Neuron (in vitro differentiated cells): ENCODE data around the gene TNIK.

ENCODE experiments used
- H2AFZ ChIP-seq: one replicate; pipeline ENCODE4 v1.6.1; 2013; ENCODE audit warnings: low read depth, mild to moderate bottlenecking, inconsistent platforms, low read length, moderate library complexity
- H3K27me3 ChIP-seq: one replicate; pipeline ENCODE4 v1.6.1; 2013; ENCODE audit warnings: low read length; ENCODE audit not compliant: insufficient read depth
- H3K36me3 ChIP-seq: one replicate; pipeline ENCODE4 v1.6.1; 2013; ENCODE audit warnings: low read length; ENCODE audit not compliant: insufficient read depth
- H3K4me1 ChIP-seq: one replicate; pipeline ENCODE4 v1.6.1; 2013; ENCODE audit warnings: low read length; ENCODE audit not compliant: insufficient read depth
- H3K4me3 ChIP-seq: 2 replicates; pipeline ENCODE4 v1.5.1; 2013; ENCODE audit warnings: mild to moderate bottlenecking, low read length, moderate library complexity
- H3K9me3 ChIP-seq: one replicate; pipeline ENCODE4 v1.6.1; 2013; ENCODE audit warnings: low read length

TNIK gene

DNA sequence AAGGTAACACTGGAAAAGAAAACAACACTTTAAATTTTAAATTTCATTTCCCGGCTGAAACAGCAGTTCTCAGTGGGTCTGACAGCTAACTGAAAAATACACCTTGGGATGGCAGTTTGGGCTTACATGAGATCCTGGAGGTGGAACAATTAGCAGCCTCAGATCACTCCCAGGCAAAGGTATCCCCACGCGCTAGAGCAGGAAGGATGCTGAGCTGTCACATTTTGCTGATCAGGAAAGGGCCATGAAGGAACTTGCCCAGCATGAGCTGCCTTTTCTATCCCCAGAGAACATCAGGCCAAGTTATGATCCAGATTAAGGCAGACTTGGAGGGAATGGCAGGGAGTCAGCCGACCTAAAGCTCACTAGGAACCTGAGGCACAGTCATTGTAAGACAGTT is 228.8 kb downstream of the TNIK start:
- Histone ChIP-seq H3K4me3 (no peak overlapping the region), H3K9me3 (no peaks in the 10 kb centered on the region), H3K4me1 (peaks cover 3% of the 10 kb centered on the region), H3K27me3 (no peaks in the 10 kb centered on the region), H2AFZ (no peak overlapping the region), H3K36me3 (no peaks in the 10 kb centered on the region)

DNA sequence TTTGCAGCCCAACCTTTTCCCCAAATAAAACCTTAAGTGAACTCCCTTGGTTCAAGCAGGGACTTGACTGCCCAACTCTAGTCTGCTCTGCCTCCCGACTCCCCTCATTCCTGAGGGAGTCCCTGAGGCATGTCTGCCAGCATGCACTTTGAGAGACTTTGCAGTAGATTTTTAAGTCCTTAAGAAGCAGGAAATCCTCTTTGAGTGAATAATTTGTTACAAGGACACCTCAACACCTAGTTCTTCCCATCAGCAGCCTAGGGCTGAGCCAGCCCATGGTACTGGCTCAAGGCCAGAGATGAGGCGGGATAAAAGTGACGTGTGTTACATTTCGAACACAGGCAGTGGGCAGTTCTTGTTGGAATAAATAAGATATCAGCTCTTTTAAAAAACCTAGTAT is 229.3 kb downstream of the TNIK start:
- Histone ChIP-seq H3K36me3 (peaks cover 3% of the 10 kb centered on the region), H3K9me3 (peaks cover 3% of the 10 kb centered on the region), H3K4me3 (no peak overlapping the region), H3K4me1 (peaks cover 3% of the 10 kb centered on the region), H2AFZ (no peak overlapping the region), H3K27me3 (no peaks in the 10 kb centered on the region)

DNA sequence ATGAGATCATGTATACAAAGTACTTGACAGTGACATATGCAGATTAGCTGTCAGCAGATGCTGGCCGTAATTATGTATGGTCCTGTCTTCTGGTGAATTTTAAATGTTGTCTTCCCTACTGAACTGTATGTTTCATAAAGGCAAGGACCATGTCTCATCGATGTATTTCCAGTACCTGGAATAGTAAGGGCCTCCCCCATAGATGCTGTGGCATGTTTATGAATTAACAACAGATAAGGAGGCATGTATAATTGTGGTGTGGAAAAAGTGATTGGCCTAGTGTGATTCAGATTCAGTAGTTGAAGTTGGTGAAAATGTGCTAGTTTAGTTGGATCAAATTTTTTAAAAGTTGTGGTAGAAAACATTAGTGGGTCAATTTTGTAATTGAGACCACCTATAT is 231.0 kb downstream of the TNIK start:
- H2AFZ ChIP-seq: no peak overlapping the region
- no peaks in the 10 kb centered on the region for H3K27me3 ChIP-seq
- no peak overlapping the region for H3K4me3 ChIP-seq
- H3K9me3 ChIP-seq: peaks cover 3% of the 10 kb centered on the region
- H3K36me3 ChIP-seq: peaks cover 3% of the 10 kb centered on the region
- H3K4me1 ChIP-seq: peaks cover 3% of the 10 kb centered on the region

DNA sequence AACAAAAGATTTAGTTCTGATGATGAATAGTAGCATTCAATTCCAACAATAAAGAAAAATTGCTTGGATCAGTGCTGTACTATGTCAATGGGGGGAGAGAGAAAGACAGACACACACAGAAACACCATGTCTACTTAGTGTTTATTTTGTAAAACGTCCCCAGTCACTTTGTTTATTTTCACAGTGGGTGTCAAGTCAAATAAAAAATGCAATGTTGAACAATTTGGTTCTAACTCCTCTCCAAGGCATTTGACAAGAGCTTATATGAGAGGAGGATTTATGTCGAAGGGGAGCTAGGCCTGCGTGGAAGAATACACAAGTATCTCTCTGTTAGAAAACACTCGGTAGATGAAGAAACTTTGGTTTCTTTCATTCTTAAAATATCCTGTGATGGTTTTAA is 232.0 kb downstream of the TNIK start:
- peaks cover 3% of the 10 kb centered on the region for H3K9me3 ChIP-seq
- H2AFZ ChIP-seq: no peak overlapping the region
- H3K4me1 ChIP-seq: peaks cover 3% of the 10 kb centered on the region
- H3K27me3 ChIP-seq: no peaks in the 10 kb centered on the region
- H3K36me3 ChIP-seq: peaks cover 3% of the 10 kb centered on the region
- no peak overlapping the region for H3K4me3 ChIP-seq

DNA sequence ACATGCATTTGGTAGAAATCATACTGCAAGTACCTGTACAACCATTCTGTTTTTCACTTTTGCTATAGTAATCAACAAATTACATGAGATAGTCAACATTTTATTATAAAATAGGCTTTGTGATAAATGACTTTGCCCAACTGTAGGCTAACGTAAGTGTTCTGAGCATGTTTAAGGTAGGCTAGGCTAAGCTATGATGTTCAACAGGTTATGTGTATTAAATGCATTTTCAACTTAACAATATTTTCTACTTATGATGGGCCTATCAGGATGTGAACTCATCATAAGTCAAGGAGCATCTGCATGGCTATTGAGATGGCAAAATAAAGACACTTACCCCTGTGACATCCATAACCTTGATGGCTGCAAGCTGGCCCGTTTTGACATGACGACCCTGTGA is 232.4 kb downstream of the TNIK start:
- Histone ChIP-seq H3K4me1 (peaks cover 3% of the 10 kb centered on the region), H2AFZ (no peak overlapping the region), H3K9me3 (peaks cover 3% of the 10 kb centered on the region), H3K27me3 (no peaks in the 10 kb centered on the region), H3K36me3 (peaks cover 3% of the 10 kb centered on the region), H3K4me3 (no peak overlapping the region)

DNA sequence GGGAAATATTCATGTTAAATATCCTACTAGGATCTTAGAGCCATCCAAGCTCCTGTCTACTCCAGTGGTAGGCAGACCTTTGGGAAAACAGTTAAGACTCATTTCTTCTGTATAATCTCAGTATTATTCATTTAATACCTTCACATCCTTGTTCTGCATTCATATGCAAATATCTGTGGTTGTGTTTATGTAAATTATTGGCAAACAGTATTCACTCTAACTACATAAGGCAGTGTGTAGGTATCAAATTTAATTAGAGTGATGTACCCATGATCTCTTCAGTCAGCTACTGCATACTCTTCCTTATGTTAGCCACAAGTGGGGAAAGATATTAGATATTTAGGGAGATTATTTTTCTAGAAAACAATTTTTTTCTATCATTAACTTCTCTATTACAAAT is 232.8 kb downstream of the TNIK start:
- Histone ChIP-seq H3K4me1 (peaks cover 3% of the 10 kb centered on the region), H3K4me3 (no peak overlapping the region), H3K27me3 (no peaks in the 10 kb centered on the region), H3K9me3 (peaks cover 3% of the 10 kb centered on the region), H2AFZ (no peak overlapping the region), H3K36me3 (peaks cover 3% of the 10 kb centered on the region)

DNA sequence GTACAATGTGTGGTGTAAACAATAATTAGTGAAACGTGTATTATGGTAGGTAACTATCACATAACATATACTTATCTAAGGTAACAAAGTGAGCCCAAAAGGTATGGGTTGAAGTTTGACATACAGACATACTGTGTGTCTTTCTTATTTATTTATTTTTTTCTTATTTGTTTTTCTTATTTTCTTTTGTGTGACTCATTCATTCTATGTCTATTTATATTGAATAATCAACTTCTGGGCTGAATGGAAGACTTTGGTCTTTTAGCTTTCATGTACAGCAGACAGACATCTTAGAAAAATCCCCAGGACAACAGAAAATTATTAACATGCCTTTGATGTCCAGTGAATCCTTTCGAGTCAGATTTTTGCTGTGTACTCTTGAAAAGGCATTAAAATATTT is 233.4 kb downstream of the TNIK start:
- Histone ChIP-seq H3K4me3 (no peak overlapping the region), H3K4me1 (peaks cover 3% of the 10 kb centered on the region), H3K9me3 (peaks cover 3% of the 10 kb centered on the region), H3K36me3 (peaks cover 3% of the 10 kb centered on the region), H3K27me3 (no peaks in the 10 kb centered on the region), H2AFZ (no peak overlapping the region)

DNA sequence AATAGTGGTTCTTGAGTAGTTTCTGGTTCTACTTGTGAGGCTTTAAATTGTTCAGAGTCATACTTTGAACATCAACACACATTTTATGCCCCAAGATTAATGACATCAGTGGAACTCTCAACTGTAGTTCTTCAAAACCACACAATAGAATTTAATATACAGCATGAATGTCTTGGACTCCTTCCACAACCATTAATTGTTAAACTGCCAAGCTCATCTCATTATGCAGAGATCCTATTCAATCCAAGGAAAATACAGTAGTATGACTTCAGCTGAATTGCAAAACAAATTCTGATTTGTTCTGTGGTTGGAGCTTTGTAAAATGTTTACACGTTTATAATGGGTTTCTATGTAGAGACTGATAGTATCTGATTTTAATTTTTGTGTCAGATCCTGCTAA is 234.5 kb downstream of the TNIK start:
- Histone ChIP-seq H2AFZ (no peak overlapping the region), H3K4me3 (no peak overlapping the region), H3K27me3 (no peaks in the 10 kb centered on the region), H3K36me3 (peaks cover 3% of the 10 kb centered on the region), H3K9me3 (peaks cover 3% of the 10 kb centered on the region), H3K4me1 (peaks cover 3% of the 10 kb centered on the region)

DNA sequence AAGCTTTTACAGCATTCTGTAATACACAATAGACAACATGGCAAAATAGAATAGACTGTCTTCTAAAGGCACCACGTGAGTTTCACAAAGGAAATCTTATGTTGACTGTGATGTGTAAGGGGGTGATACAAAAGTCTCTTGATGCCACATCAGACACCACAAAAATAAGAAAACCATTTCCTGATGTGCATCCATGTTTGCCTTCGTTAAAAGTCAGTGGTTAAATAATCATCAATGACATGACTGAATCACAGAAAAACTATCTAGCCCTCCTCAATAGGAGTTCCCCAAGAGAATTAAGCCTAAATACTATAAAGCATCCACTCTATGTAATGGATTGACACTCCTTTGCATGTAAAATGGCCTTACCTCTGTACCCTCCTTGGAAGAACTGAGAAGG is 235.0 kb downstream of the TNIK start:
- Histone ChIP-seq H3K4me3 (no peak overlapping the region), H3K9me3 (peaks cover 3% of the 10 kb centered on the region), H3K36me3 (peaks cover 3% of the 10 kb centered on the region), H3K27me3 (no peaks in the 10 kb centered on the region), H2AFZ (no peak overlapping the region), H3K4me1 (peaks cover 3% of the 10 kb centered on the region)

DNA sequence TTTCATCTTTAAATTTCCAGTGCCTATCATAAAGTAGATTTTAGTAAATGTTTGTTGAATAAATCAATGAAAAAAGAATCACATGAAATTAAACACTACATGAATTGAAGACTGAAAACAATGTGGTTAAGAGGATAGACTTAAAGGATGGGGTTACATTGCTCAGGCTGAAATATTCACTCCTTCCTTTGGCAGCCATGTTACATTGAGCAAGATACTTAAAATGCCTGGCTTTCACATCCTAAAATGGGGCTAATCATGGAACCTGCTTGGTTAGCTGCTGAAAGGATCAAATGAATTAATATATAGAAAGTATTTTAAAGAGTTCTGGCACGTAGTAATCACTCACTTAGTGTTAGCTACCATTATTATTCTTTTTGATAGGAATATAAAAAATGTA is 236.8 kb downstream of the TNIK start:
- peaks cover 3% of the 10 kb centered on the region for H3K9me3 ChIP-seq

DNA sequence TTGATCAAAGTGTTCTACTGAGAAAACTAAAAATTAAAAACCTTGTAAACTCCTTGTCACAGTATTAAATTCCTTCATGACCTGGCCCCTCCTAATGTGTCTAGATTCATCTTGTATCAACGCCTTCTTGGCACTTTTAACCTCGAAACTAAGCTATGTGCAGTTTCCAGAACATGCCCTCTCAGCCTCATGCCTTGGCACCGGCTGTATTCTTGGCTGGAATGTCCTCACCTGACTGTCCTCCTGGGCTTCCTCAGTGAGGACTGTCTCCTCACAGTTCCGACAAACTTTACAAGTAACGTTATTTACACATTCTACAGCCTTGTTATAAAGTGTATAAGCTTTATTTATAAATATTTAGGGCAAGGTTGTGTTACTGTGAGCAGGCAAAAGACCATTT is 237.2 kb downstream of the TNIK start:
- Histone ChIP-seq H3K27me3 (no peaks in the 10 kb centered on the region), H3K36me3 (peaks cover 3% of the 10 kb centered on the region), H3K4me3 (no peak overlapping the region), H3K9me3 (peaks cover 3% of the 10 kb centered on the region), H3K4me1 (peaks cover 2% of the 10 kb centered on the region), H2AFZ (no peak overlapping the region)

More for the DNA sequence above, 236.8 kb downstream of the TNIK start:
- peaks cover 3% of the 10 kb centered on the region for H3K36me3 ChIP-seq
- peaks cover 3% of the 10 kb centered on the region for H3K4me1 ChIP-seq
- no peaks in the 10 kb centered on the region for H3K27me3 ChIP-seq
- H3K4me3 ChIP-seq: no peak overlapping the region
- no peak overlapping the region for H2AFZ ChIP-seq

DNA sequence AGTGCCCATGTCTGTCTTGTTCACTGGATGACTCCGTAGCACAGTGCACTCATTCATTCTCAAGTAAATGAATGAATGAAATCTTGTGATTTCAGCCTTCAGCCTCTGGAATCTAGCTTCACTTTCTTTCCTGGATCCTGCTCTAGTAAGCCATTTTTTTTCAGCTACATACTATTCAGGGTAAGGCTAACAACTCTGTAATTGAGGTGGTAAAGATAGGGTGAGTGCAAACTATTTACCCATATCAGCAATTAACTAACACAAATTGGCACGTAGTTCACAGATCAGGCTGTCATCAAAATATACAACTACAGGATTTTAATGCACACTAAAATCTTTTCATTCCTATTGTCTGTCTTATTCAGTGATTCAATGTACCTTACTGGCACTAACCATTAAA is 238.6 kb downstream of the TNIK start:
- Histone ChIP-seq H3K4me1 (peaks cover 3% of the 10 kb centered on the region), H3K27me3 (no peaks in the 10 kb centered on the region), H3K9me3 (peaks cover 3% of the 10 kb centered on the region), H3K4me3 (no peak overlapping the region), H3K36me3 (peaks cover 3% of the 10 kb centered on the region), H2AFZ (no peak overlapping the region)

DNA sequence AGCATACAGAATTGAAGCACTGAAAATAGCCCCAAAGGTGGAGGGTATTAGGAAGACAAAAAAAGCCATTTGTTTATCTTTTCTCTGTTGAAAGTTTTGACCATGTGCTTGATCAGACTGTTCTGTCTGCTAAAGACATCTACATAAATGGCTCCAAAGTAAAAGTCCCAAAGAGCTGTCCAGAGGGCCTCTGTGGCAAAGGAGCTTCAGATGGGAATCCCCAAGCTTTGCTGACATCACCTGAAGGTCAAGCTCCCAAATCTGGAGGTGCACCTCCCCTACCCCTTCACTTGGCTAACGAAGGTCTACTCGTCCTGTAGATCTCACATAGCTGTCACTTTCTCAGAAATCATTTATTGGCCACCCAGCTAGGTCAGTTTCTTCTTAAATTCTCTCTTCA is 239.1 kb downstream of the TNIK start:
- Histone ChIP-seq H3K36me3 (peaks cover under 1% of the 10 kb centered on the region), H3K27me3 (no peaks in the 10 kb centered on the region), H3K4me1 (peaks cover 6% of the 10 kb centered on the region), H3K9me3 (peaks cover under 1% of the 10 kb centered on the region), H2AFZ (no peak overlapping the region), H3K4me3 (no peak overlapping the region)

DNA sequence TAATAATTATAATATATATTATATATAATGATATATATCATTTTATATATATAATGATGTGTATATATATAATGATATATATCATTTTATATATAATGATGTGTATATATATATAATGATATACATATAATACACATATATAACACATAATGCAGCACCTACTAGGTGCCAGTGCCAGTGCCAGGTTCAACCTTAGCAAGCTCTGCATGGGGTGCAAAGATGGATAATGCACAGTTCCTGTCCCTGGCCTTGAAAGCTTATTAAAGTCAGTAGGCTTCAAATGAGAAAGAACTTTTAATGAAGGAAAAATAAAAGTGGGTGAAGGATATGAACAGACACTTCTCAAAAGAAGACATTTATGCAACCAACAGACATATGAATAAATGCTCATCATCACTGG is 240.9 kb downstream of the TNIK start:
- Histone ChIP-seq H2AFZ (no peak overlapping the region), H3K27me3 (no peaks in the 10 kb centered on the region), H3K9me3 (no peaks in the 10 kb centered on the region), H3K4me3 (no peak overlapping the region), H3K36me3 (no peaks in the 10 kb centered on the region), H3K4me1 (peaks cover 6% of the 10 kb centered on the region)
